GM23338 (cell line): Measurements from ENCODE around the gene EMID1.

ENCODE experiments used
- CTCF ChIP-seq, 2 experiments: fragments of 200-600 bp in 1 of 2; sonication (generic) in 1 of 2; conservative IDR thresholded peaks; 2 replicates each; pipeline versions ENCODE4 v1.5.1 to v1.6.1; 2016 to 2017; ENCODE audit warnings: antibody characterized with exemption in 2 of 2, low read depth in 2 of 2, mild to moderate bottlenecking in 2 of 2, moderate library complexity in 1 of 2
- ETS1 ChIP-seq: IDR thresholded peaks from 2 replicates; pipeline ENCODE4 v1.6.1; 2016; ENCODE audit warnings: antibody characterized with exemption
- EZH2 ChIP-seq: fragments of 200-600 bp; sonication (generic); IDR thresholded peaks from one replicate; pipeline ENCODE4 v1.8.0; 2017; ENCODE audit warnings: antibody characterized with exemption, mild to moderate bottlenecking, low read depth; ENCODE audit not compliant: unreplicated experiment
- POLR2AphosphoS5 ChIP-seq: IDR thresholded peaks from 2 replicates; pipeline ENCODE4 v1.6.1; 2016; ENCODE audit warnings: antibody characterized with exemption, low read depth

GRCh38 chr22:29269230-29269604, 63.5 kb downstream of the EMID1 start:
- TF ChIP-seq CTCF (conservative IDR thresholded peaks at IDR 0.05; ENCODE audit: low read depth in 2 of 2) (no peak), POLR2AphosphoS5 (no peak), ETS1 (no peak), EZH2 (no peak)
